HG03521 (cell line): Measurements from ENCODE around the gene SORT1.
"Not testable (repeated sequence)": the region's sequence is repeated elsewhere in the genome, so short reads cannot be mapped to it uniquely, and the experiment has no call there.

Source experiments
- ATAC-seq: cut with Tn5 transposase; IDR thresholded peaks from one replicate; pipeline ENCODE4 v1.9.1; 2021; ENCODE audit warnings: mild to moderate bottlenecking, moderate library complexity; ENCODE audit not compliant: unreplicated experiment

Gene SORT1

DNA sequence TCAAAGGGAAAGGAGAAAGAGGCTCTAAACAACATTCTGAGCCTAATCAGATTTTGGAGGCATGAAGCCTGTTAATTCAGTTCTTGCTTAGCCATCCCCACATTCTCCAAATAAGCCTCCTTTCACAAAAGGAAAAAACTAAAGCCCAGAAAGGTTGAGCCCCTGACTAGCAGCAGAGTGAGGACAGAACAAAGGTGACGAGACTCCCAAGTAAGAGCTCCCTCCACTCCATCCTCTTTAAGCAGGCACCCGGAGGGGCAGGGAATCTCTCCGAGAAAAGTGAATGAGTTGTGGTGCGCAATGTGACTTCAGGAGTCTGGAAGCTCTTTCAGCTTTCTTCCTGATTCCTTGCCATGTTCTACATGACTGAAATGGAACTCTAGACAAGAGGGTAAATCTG, 47.5 kb downstream of the SORT1 start:
- ATAC-seq, result no peak

DNA sequence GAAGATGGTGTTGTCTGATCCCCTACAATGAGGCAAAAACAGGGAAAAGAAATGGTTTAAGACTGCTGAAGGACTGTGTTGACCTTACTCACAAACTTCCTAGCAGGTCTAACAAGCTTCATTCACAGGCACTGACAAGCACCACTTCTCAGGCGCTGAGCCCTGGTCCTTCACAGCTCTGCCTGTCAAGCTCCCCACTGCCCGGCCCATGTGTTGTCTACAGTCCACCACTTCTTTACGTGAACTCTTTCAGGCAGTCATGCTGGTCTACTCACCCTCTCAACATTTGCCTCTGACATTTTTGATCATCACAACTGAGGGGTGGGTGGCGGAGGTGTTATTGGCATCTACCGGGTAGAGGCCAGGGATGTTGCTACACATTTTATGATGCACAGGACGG, 50.2 kb downstream of the SORT1 start:
- ATAC-seq, result no peak

- no peak for ATAC-seq
Observed at GRCh38 chr1:109341944-109342930, 55.5 kb downstream of the SORT1 start.

DNA sequence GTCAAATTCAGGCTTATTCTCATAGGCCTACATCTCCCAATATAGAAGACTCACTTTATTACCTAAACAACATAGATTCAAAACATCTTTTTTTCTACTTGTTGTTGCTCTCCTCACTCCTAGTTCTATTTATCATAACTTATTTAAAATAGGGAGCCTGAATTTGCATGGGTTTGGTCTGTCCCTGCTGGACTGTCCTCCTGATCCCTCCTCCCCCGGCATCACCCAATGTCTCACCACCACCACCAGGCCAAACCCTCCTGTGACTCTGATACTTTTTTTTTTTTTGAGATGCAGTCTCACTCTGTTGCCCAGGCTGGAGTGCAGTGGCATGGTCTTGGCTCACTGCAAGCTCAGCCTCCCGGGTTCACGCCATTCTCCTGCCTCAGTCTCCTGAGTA, 59.1 kb downstream of the SORT1 start:
- ATAC-seq, result no peak

GRCh38 chr1:109338091-109338490, 59.6 kb downstream of the SORT1 start:
- no peak for ATAC-seq

- no peak for ATAC-seq
Observed at GRCh38 chr1:109335091-109335490, 62.6 kb downstream of the SORT1 start.

DNA sequence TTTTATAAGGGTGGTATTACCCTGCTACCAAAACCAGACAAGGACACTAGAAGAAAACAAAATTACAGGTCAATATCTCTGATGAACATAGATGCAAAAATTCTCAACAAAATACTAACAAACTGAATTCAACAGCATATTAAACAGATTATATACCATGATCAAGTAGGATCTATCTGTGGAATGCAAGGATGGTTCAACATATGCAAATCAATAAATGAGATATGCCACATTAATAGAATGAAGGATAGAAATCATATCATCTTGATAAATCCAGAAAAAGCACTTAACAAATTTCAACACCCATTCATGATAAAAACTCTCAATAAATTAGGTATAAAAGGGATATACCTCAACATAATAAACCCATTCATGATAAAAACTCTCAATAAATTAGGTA, 66.6 kb downstream of the SORT1 start:
- no peak for ATAC-seq

- ATAC-seq, result no peak
Observed at GRCh38 chr1:109327285-109327684, 70.4 kb downstream of the SORT1 start.

- ATAC-seq, result no peak
Observed at GRCh38 chr1:109322974-109323373, 74.7 kb downstream of the SORT1 start.

GRCh38 chr1:109319114-109319513, 78.6 kb downstream of the SORT1 start:
- ATAC-seq, result no peak

- no peak for ATAC-seq
Observed at GRCh38 chr1:109316506-109316905, 81.2 kb downstream of the SORT1 start.

GRCh38 chr1:109315288-109315687, 82.4 kb downstream of the SORT1 start:
- ATAC-seq, result no peak

DNA sequence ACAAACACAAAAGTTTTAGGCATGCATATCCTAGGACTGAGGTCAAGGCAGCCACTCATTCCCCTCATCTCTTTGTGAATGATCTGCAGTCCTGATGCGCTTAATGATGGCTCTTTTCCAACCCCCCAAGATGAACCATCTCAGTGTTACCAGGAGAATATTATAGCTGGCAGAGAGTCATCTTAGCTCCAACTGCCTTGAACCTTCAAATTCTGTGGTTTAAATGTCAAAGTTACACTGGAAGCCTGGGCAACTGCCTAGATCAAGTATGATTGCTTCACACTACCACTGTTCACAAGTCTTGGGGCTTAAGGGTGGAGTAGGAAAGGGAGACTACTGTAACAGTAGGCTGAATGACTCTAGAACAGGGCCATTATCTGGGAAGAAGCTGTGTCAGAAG, 82.9 kb downstream of the SORT1 start:
- no peak for ATAC-seq

GRCh38 chr1:109312978-109313775, 84.5 kb downstream of the SORT1 start:
- no peak for ATAC-seq

DNA sequence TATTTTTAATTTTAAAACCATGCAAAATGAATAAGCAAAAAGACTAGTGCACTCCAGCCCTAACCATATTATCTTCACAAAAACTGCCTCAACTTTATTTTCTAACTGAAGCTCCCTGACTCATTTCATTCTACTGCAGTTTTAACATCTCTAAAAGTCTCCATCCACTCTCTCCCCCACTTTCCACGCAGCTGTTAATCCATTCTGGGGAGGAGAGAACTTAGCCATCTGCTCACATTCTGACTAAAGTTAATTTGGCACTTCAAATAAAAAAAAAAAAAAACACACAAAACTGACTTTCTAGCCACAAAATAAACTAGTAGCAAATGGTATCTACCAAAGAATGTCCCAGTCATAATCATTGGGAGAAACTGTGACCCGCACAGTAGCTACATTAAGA, 85.5 kb downstream of the SORT1 start:
- ATAC-seq, result no peak

DNA sequence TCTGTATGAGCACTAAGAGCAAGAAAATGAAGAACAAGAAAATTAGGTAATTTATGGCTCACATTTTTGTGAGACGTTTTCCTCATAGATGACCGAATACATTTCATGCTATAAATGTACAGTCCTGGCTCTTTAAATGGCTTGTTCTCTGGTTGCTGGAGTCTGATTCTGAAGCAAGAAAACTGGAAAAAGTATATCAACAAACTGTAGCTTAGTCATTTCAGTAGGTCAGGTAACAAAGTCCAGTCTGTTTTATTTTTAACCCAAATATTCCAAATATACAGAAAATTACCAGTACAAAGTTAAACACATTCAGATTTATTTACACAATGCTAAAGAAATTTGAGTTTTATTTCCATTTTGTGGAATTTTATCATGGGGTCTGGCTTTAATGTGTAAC, 88.4 kb downstream of the SORT1 start:
- ATAC-seq, result no peak

GRCh38 chr1:109307274-109308021, 90.3 kb downstream of the SORT1 start:
- no peak for ATAC-seq

DNA sequence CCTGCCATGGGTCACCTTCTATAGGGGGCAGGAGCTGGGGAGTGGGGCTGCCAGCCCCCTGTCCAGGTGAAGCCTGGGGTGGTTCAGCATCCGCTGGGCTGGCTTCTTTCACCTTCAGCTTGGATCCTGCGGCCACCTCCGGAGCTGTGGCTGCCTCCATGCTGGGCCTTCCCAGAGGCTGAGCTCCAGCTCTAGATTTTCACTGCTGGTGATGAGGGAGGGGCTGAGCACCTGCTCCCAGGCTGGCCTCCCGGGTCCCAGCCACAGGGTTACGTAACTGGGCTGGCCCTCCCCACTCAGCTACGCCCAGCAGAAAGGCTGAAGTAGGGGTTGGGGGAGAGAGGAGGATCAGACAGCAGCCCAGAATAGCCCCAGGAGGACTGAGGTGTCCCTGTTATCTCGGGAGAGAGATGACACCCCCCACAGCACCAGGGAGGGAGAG, 90.9 kb downstream of the SORT1 start, which contains the start of gene MYBPHL:
Gene MYBPHL (minus strand): TSS at position 180 of the 442 bp plus-strand sequence. CDS start 20 bp downstream, at position 160.
- no peak for ATAC-seq

DNA sequence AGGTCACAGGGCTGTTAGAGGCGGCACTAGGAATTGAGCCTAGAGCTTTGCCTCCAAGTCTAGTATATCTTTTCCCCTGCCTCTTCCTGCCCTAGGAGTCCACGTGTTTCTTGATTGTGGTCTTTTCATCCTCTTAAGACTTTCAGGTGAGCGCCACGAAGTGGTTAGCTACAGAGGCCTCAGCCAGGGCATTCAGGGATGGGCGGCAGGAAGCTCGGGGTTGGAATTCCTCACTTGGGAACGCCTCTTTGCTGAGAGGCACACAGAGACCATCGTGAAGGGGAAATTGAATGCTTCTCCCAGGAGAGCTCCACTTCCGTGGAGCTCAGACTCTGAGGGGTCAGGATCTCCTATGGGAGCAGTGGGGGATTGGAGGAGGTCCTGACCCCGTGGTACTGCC, 91.7 kb downstream of the SORT1 start:
- ATAC-seq, result not testable (repeated sequence)

GRCh38 chr1:109304226-109304920, 93.3 kb downstream of the SORT1 start:
- ATAC-seq, result no peak
